ENCODE data around the gene C10orf67. TPM values are rescaled to one million over a fixed set of nuclear protein-coding genes. Genes with fewer than 3 reads are reported as not detected.

C10orf67 gene
- polyA plus RNA-seq, 1 experiment: 0.15 TPM

GRCh38 chr10:23186697-23187096 lies 157.9 kb downstream of the C10orf67 start:
- ChIA-PET CTCF (interaction anchor here (1.0 kb wide), 1 partner anchor 8 kb away, joined by 3 read pairs; no protein-coding TSS in a partner anchor), POLR2A (no interaction called here)
- H3K4me3 ChIP-seq (ENCODE audit: low read depth, low read length): no peak overlapping the region
- no peak for TF ChIP-seq CTCF (IDR thresholded peaks at IDR 0.05; ENCODE audit: insufficient read depth, low read depth, low read length)
- DNase-seq (ENCODE audit: low read depth): no peak
- H3K27me3 ChIP-seq (ENCODE audit: control insufficient read depth, insufficient read depth, low read length): peaks cover 9% of the 10 kb centered on the region
- H3K36me3 ChIP-seq (ENCODE audit: control insufficient read depth, insufficient read depth, low read length): no peaks in the 10 kb centered on the region

GRCh38 chr10:23186178-23186577 lies 158.4 kb downstream of the C10orf67 start:
- H3K4me3 ChIP-seq (ENCODE audit: low read depth, low read length): no peak overlapping the region
- CTCF ChIA-PET: no interaction called here
- TF ChIP-seq CTCF (IDR thresholded peaks at IDR 0.05; ENCODE audit: insufficient read depth, low read depth, low read length): no peak
- POLR2A ChIA-PET: no interaction called here
- DNase-seq (ENCODE audit: low read depth): no peak
- no peaks in the 10 kb centered on the region for H3K36me3 ChIP-seq (ENCODE audit: control insufficient read depth, insufficient read depth, low read length)
- H3K27me3 ChIP-seq (ENCODE audit: control insufficient read depth, insufficient read depth, low read length): peaks cover 6% of the 10 kb centered on the region

- CTCF ChIA-PET: interaction anchor here (0.9 kb wide), 1 partner anchor 8 kb away, joined by 3 read pairs; no protein-coding TSS in a partner anchor
Observed at GRCh38 chr10:23174977-23175512, 169.6 kb downstream of the C10orf67 start.

GRCh38 chr10:23174074-23174976 lies 170.3 kb downstream of the C10orf67 start:
- DNase-seq (ENCODE audit: low read depth): no peak
- Histone ChIP-seq H3K27me3 (ENCODE audit: control insufficient read depth, insufficient read depth, low read length) (peaks cover 22% of the 10 kb centered on the region), H3K4me3 (ENCODE audit: low read depth, low read length) (no peak overlapping the region), H3K36me3 (ENCODE audit: control insufficient read depth, insufficient read depth, low read length) (no peaks in the 10 kb centered on the region)
- no peak for TF ChIP-seq CTCF (IDR thresholded peaks at IDR 0.05; ENCODE audit: insufficient read depth, low read depth, low read length)
- POLR2A ChIA-PET: no interaction called here
- CTCF ChIA-PET: interaction anchor here (0.9 kb wide), 1 partner anchor 9 kb away, joined by 3 read pairs; no protein-coding TSS in a partner anchor

More at GRCh38 chr10:23174977-23175512, 169.6 kb downstream of the C10orf67 start:
- no peak overlapping the region for H3K4me3 ChIP-seq (ENCODE audit: low read depth, low read length)
- TF ChIP-seq CTCF (IDR thresholded peaks at IDR 0.05; ENCODE audit: insufficient read depth, low read depth, low read length): no peak
- peaks cover 22% of the 10 kb centered on the region for H3K27me3 ChIP-seq (ENCODE audit: control insufficient read depth, insufficient read depth, low read length)
- POLR2A ChIA-PET: no interaction called here
- DNase-seq (ENCODE audit: low read depth): no peak
- H3K36me3 ChIP-seq (ENCODE audit: control insufficient read depth, insufficient read depth, low read length): no peaks in the 10 kb centered on the region
